HCT116 (cell line): ENCODE results near the gene RIBC2. TPM values are rescaled to one million over a fixed set of nuclear protein-coding genes. Genes with fewer than 3 reads are reported as not detected.

ENCODE experiments used
- ATAC-seq: fragments of 200-7000 bp; cut with Tn5 transposase; 2 replicates; pipeline ENCODE4 v1.9.1; 2020; ENCODE audit warnings: mild to moderate bottlenecking, moderate library complexity
- BruUV-seq: library from RNA; stranded (reverse); fragments of 400-500 nt; replicated peaks from 2 replicates; lab custom pipeline; 2021; lab: Mats Ljungman, UMichigan
- CTCF ChIA-PET: fragments of 300-600 bp; sonication (Branson Sonifier 250); formaldehyde crosslinking; loops from one replicate; lab custom pipeline; 2021; ENCODE audit warnings: antibody characterized with exemption; lab: Charles Lee
- POLR2A ChIA-PET: fragments of 300-600, 350-600 bp; sonication (Branson Sonifier 250); formaldehyde crosslinking; loops from one replicate; lab custom pipeline; 2021; ENCODE audit warnings: antibody characterized with exemption; lab: Charles Lee
- RAD21 ChIA-PET, 2 experiments: fragments of 300-600 bp; sonication (Branson Sonifier 250); formaldehyde crosslinking; loops; one replicate each; lab custom pipeline; 2023; ENCODE audit warnings: low total read pairs in 2 of 2; ENCODE audit not compliant: uncharacterized antibody in 2 of 2, unreplicated experiment in 2 of 2, low non-redundant PET in 1 of 2; lab: Charles Lee
- DNase-seq: peaks from one replicate; pipeline ENCODE4 v3.0.0-alpha.2; 2010; ENCODE audit warnings: low read depth, low spot score
- H2AFZ ChIP-seq: fragments of 200-600 bp; shearing (Covaris generic), sonication (generic); 2 replicates; pipeline ENCODE4 v1.6.1; 2017; ENCODE audit warnings: low read depth, mixed run types, mixed read lengths, antibody characterized with exemption, low read length; ENCODE audit not compliant: poor library complexity, severe bottlenecking
- H3K27ac ChIP-seq: 2 replicates; pipeline ENCODE4 v1.5.1; 2012; ENCODE audit warnings: low read depth, low read length
- H3K27me3 ChIP-seq: fragments of 200-600 bp; sonication (generic); 2 replicates; pipeline ENCODE4 v1.6.1; 2016; ENCODE audit warnings: mixed run types, low read length, mixed read lengths; ENCODE audit not compliant: insufficient read depth
- H3K36me3 ChIP-seq, 2 experiments: fragments of 200-500 bp in 1 of 2; fragments of 200-600 bp in 1 of 2; sonication (Bioruptor generic) in 1 of 2; sonication (generic) in 1 of 2; 2 replicates each; pipeline versions ENCODE4 v1.5.1 to v1.6.1; 2014 to 2016; ENCODE audit warnings: low read length in 2 of 2, inconsistent platforms in 1 of 2, mixed read lengths in 1 of 2, mixed run types in 1 of 2; ENCODE audit not compliant: insufficient read depth in 2 of 2, control insufficient read depth in 1 of 2
- H3K4me1 ChIP-seq, 2 experiments: fragments of 200-600 bp in 1 of 2; sonication (generic) in 1 of 2; 2 replicates each; pipeline versions ENCODE4 v1.5.1 to v1.6.1; 2012 to 2017; ENCODE audit warnings: low read length in 2 of 2, inconsistent platforms in 1 of 2, mild to moderate bottlenecking in 1 of 2, mixed read lengths in 1 of 2, mixed run types in 1 of 2, moderate library complexity in 1 of 2; ENCODE audit not compliant: insufficient read depth in 2 of 2, control insufficient read depth in 1 of 2
- H3K4me2 ChIP-seq: fragments of 200-600 bp; sonication (generic); 2 replicates; pipeline ENCODE4 v1.6.1; 2017; ENCODE audit warnings: mixed run types, low read length, mixed read lengths
- H3K4me3 ChIP-seq, 2 experiments: fragments of 200-600 bp in 1 of 2; sonication (generic) in 1 of 2; replicated peaks in 1 of 2; 2 replicates each; pipeline ENCODE4 v1.5.1; 2011 to 2016; ENCODE audit warnings: low read length in 2 of 2, control low read depth in 1 of 2, low read depth in 1 of 2, mild to moderate bottlenecking in 1 of 2, mixed read lengths in 1 of 2, mixed run types in 1 of 2
- H3K79me2 ChIP-seq: fragments of 200-600 bp; sonication (generic); 2 replicates; pipeline ENCODE4 v1.6.1; 2017; ENCODE audit warnings: mild to moderate bottlenecking, mixed run types, low read length, moderate library complexity, mixed read lengths; ENCODE audit not compliant: insufficient read depth
- H3K9ac ChIP-seq: fragments of 200-600 bp; sonication (generic); 2 replicates; pipeline ENCODE4 v1.6.1; 2016; ENCODE audit warnings: low read length, mixed read lengths
- H3K9me2 ChIP-seq: fragments of 200-600 bp; sonication (generic), shearing (Covaris generic); 2 replicates; pipeline ENCODE4 v1.6.1; 2017; ENCODE audit warnings: mixed run types, mild to moderate bottlenecking, moderate library complexity; ENCODE audit not compliant: insufficient read depth
- H3K9me3 ChIP-seq, 2 experiments: fragments of 200-500 bp in 1 of 2; fragments of 200-600 bp in 1 of 2; sonication (Bioruptor generic) in 1 of 2; sonication (generic) in 1 of 2; 2 replicates each; pipeline ENCODE4 v1.6.1; 2014 to 2017; ENCODE audit warnings: low read length in 2 of 2, mixed read lengths in 2 of 2, inconsistent platforms in 1 of 2, low read depth in 1 of 2, mild to moderate bottlenecking in 1 of 2, mixed run types in 1 of 2, moderate library complexity in 1 of 2; ENCODE audit not compliant: control insufficient read depth in 1 of 2, insufficient read depth in 1 of 2
- H4K20me1 ChIP-seq: fragments of 200-600 bp; sonication (generic), shearing (Covaris generic); 2 replicates; pipeline ENCODE4 v1.6.1; 2017; ENCODE audit warnings: mixed run types, mild to moderate bottlenecking, moderate library complexity; ENCODE audit not compliant: insufficient read depth
- CBX3 ChIP-seq: IDR thresholded peaks from 2 replicates; pipeline ENCODE4 v1.6.1; 2012; ENCODE audit warnings: low read depth
- CEBPB ChIP-seq: IDR thresholded peaks from 2 replicates; pipeline ENCODE4 v1.6.1; 2012; ENCODE audit warnings: low read depth
- CTCF ChIP-seq, 3 experiments: fragments of 200-600 bp in 1 of 3; sonication (generic) in 1 of 3; IDR thresholded peaks in 2 of 3; conservative IDR thresholded peaks in 1 of 3; 2 replicates each; pipeline ENCODE4 v1.5.1; 2012 to 2017; ENCODE audit warnings: low read depth in 2 of 3, low read length in 2 of 3, antibody characterized with exemption in 1 of 3, borderline replicate concordance in 1 of 3, control low read depth in 1 of 3, mild to moderate bottlenecking in 1 of 3, mixed read lengths in 1 of 3, mixed run types in 1 of 3, moderate library complexity in 1 of 3; ENCODE audit not compliant: insufficient read depth in 1 of 3
- EGR1 ChIP-seq: IDR thresholded peaks from 2 replicates; pipeline ENCODE4 v1.6.1; 2012; ENCODE audit warnings: low read depth
- FOSL1 ChIP-seq: IDR thresholded peaks from 2 replicates; pipeline ENCODE4 v1.6.1; 2012; ENCODE audit warnings: low read depth
- JUND ChIP-seq: IDR thresholded peaks from 2 replicates; pipeline ENCODE4 v1.6.1; 2012
- SRF ChIP-seq: IDR thresholded peaks from 2 replicates; pipeline ENCODE4 v1.6.1; 2012; ENCODE audit warnings: low read depth
- YY1 ChIP-seq: IDR thresholded peaks from 2 replicates; pipeline ENCODE4 v1.6.1; 2011; ENCODE audit warnings: low read length, low read depth, moderate library complexity, mild to moderate bottlenecking; ENCODE audit not compliant: insufficient replicate concordance; ENCODE audit errors: extremely low read depth
- ZFX ChIP-seq: fragments of 450-650 bp; IDR thresholded peaks from 2 replicates; pipeline ENCODE4 v1.6.1; 2017
- intact Hi-C: fragments of 100-400 bp; cut with micrococcal nuclease; formaldehyde crosslinking; loops from 2 replicates; pipeline ENCODE4 v1.10.0; 2022
- total RNA-seq: library from RNA; stranded (reverse); gene quantifications from one replicate; pipeline ENCODE4 v1.2.1, GENCODE V29; 2021; ENCODE audit not compliant: unreplicated experiment
- TF ChIP-seq, protein P1 (sequence below): IDR thresholded peaks from 2 replicates; pipeline ENCODE4 v1.6.1; 2012
- TF ChIP-seq, protein P2 (sequence below): IDR thresholded peaks from 2 replicates; pipeline ENCODE4 v1.6.1; 2011; ENCODE audit warnings: mild to moderate bottlenecking, low read length, moderate library complexity; ENCODE audit not compliant: insufficient replicate concordance; ENCODE audit errors: extremely low read depth
- TF ChIP-seq, protein P3 (sequence below): IDR thresholded peaks from 2 replicates; pipeline ENCODE4 v1.6.1; 2012; ENCODE audit warnings: low read depth

Gene RIBC2
- total RNA-seq, 1 experiment from 2014 or later, result 8.3 TPM

DNA sequence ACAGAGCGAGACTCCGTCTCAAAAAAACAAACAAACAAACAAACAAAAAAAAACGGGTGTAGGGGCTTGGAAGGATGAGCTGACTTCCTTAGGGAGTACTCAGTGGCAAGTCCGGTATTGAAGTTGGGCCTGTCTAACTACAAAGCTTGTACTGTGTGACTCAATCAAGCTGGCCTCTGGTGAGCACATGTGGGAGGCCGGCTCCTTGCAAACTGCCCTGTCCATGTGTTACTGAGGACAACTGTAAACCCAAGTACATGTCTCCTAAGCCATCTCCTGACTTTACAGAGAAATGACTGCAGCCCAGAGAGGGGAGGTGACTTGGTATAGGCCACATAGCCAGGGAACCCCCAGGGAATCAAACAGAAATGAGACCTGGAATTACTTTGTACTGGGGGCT, 11.6 kb downstream of the RIBC2 start:
- Histone ChIP-seq H3K79me2 (no peaks in the 10 kb centered on the region), H3K4me2 (no peak overlapping the region), H3K9me2 (no peaks in the 10 kb centered on the region), H3K4me1 (no peaks in the 10 kb centered on the region), H2AFZ (no peak overlapping the region), H3K9me3 (no peaks in the 10 kb centered on the region), H3K36me3 (no peaks in the 10 kb centered on the region), H3K4me3 (no peak overlapping the region), H4K20me1 (no peaks in the 10 kb centered on the region), H3K27ac (no peak overlapping the region), H3K27me3 (no peaks in the 10 kb centered on the region), H3K9ac (no peak overlapping the region)
- RAD21 ChIA-PET, result no interaction called here
- CTCF ChIA-PET, result no interaction called here
- ATAC-seq (no peak), DNase-seq (no peak)
- intact Hi-C loops, result no loop called here
- POLR2A ChIA-PET, result no interaction called here
- TF ChIP-seq FOSL1 (no peak), SRF (no peak), YY1 (no peak), CTCF (IDR thresholded peaks at IDR 0.05 in 2 of 3, conservative IDR thresholded peaks at IDR 0.05 in 1 of 3; ENCODE audit: borderline replicate concordance in 1 of 3, insufficient read depth in 1 of 3, low read depth in 2 of 3, low read length in 2 of 3) (no peak), CBX3 (no peak), JUND (no peak), CEBPB (no peak), EGR1 (no peak), ZFX (no peak)
- TF ChIP-seq, protein P1, sequence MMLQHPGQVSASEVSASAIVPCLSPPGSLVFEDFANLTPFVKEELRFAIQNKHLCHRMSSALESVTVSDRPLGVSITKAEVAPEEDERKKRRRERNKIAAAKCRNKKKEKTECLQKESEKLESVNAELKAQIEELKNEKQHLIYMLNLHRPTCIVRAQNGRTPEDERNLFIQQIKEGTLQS, result no peak
- TF ChIP-seq, protein P2, sequence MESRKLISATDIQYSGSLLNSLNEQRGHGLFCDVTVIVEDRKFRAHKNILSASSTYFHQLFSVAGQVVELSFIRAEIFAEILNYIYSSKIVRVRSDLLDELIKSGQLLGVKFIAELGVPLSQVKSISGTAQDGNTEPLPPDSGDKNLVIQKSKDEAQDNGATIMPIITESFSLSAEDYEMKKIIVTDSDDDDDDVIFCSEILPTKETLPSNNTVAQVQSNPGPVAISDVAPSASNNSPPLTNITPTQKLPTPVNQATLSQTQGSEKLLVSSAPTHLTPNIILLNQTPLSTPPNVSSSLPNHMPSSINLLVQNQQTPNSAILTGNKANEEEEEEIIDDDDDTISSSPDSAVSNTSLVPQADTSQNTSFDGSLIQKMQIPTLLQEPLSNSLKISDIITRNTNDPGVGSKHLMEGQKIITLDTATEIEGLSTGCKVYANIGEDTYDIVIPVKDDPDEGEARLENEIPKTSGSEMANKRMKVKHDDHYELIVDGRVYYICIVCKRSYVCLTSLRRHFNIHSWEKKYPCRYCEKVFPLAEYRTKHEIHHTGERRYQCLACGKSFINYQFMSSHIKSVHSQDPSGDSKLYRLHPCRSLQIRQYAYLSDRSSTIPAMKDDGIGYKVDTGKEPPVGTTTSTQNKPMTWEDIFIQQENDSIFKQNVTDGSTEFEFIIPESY, result no peak
- TF ChIP-seq, protein P3, sequence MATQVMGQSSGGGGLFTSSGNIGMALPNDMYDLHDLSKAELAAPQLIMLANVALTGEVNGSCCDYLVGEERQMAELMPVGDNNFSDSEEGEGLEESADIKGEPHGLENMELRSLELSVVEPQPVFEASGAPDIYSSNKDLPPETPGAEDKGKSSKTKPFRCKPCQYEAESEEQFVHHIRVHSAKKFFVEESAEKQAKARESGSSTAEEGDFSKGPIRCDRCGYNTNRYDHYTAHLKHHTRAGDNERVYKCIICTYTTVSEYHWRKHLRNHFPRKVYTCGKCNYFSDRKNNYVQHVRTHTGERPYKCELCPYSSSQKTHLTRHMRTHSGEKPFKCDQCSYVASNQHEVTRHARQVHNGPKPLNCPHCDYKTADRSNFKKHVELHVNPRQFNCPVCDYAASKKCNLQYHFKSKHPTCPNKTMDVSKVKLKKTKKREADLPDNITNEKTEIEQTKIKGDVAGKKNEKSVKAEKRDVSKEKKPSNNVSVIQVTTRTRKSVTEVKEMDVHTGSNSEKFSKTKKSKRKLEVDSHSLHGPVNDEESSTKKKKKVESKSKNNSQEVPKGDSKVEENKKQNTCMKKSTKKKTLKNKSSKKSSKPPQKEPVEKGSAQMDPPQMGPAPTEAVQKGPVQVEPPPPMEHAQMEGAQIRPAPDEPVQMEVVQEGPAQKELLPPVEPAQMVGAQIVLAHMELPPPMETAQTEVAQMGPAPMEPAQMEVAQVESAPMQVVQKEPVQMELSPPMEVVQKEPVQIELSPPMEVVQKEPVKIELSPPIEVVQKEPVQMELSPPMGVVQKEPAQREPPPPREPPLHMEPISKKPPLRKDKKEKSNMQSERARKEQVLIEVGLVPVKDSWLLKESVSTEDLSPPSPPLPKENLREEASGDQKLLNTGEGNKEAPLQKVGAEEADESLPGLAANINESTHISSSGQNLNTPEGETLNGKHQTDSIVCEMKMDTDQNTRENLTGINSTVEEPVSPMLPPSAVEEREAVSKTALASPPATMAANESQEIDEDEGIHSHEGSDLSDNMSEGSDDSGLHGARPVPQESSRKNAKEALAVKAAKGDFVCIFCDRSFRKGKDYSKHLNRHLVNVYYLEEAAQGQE, result no peak
- no TSS peak for BruUV-seq
